Liver (tissue), 9 donors: ENCODE results near the gene LIFR. TPM values are rescaled to one million over a fixed set of nuclear protein-coding genes. Genes with fewer than 3 reads are reported as not detected.

Experiments used
- DNase-seq: peaks from one replicate; pipeline ENCODE4 v3.0.0-alpha.2; 2017; ENCODE audit warnings: low spot score
- H3K27ac ChIP-seq, 2 donors: one replicate each; pipeline ENCODE4 v1.7.0; 2013; ENCODE audit warnings: inconsistent platforms in 2 of 2, low read length in 2 of 2, control low read depth in 1 of 2, low read depth in 1 of 2, mild to moderate bottlenecking in 1 of 2
- H3K27me3 ChIP-seq, 4 donors: one replicate each; pipeline versions ENCODE4 v1.6.1 to v1.7.0; 2013; ENCODE audit warnings: low read length in 3 of 4, inconsistent platforms in 1 of 4, mild to moderate bottlenecking in 1 of 4, moderate library complexity in 1 of 4; ENCODE audit not compliant: control insufficient read depth in 4 of 4, insufficient read depth in 4 of 4
- H3K36me3 ChIP-seq, 4 donors: one replicate each; pipeline versions ENCODE4 v1.6.1 to v1.7.0; 2013; ENCODE audit warnings: low read length in 3 of 4, mild to moderate bottlenecking in 3 of 4, low read depth in 1 of 4, moderate library complexity in 1 of 4; ENCODE audit not compliant: control insufficient read depth in 4 of 4, insufficient read depth in 3 of 4
- H3K4me1 ChIP-seq, 4 donors: one replicate each; pipeline versions ENCODE4 v1.6.1 to v1.7.0; 2013; ENCODE audit warnings: low read length in 3 of 4, mild to moderate bottlenecking in 3 of 4, moderate library complexity in 1 of 4; ENCODE audit not compliant: control insufficient read depth in 4 of 4, insufficient read depth in 4 of 4
- H3K4me3 ChIP-seq, 3 donors: one replicate each; pipeline versions ENCODE4 v1.6.1 to v1.7.0; 2013; ENCODE audit warnings: low read length in 3 of 3, control low read depth in 1 of 3, low read depth in 1 of 3, mild to moderate bottlenecking in 1 of 3
- H3K9ac ChIP-seq, 2 donors: one replicate each; pipeline ENCODE4 v1.7.0; 2013; ENCODE audit warnings: low read length in 2 of 2, mild to moderate bottlenecking in 2 of 2, moderate library complexity in 2 of 2, control low read depth in 1 of 2, low read depth in 1 of 2
- H3K9me3 ChIP-seq, 4 donors: one replicate each; pipeline versions ENCODE4 v1.6.1 to v1.7.0; 2013; ENCODE audit warnings: low read length in 3 of 4; ENCODE audit not compliant: control insufficient read depth in 4 of 4
- CTCF ChIP-seq: fragments of 150-350 bp; IDR thresholded peaks from 2 replicates; pipeline ENCODE4 v1.5.1; 2017; ENCODE audit warnings: improper control_type of control experiment, low read depth, low read length; ENCODE audit not compliant: missing input control
- EGR1 ChIP-seq, 2 donors: IDR thresholded peaks; 2 replicates each; pipeline ENCODE4 v1.6.1; 2016 to 2018; ENCODE audit warnings: antibody characterized with exemption in 2 of 2, low read depth in 2 of 2
- FOXA2 ChIP-seq: IDR thresholded peaks from 2 replicates; pipeline ENCODE4 v1.6.1; 2016; ENCODE audit warnings: antibody characterized with exemption
- HNF4A ChIP-seq, 2 donors: conservative IDR thresholded peaks; 2 replicates each; pipeline ENCODE4 v1.6.1; 2016; ENCODE audit warnings: antibody characterized with exemption in 2 of 2, mild to moderate bottlenecking in 2 of 2
- HNF4G ChIP-seq: IDR thresholded peaks from 2 replicates; pipeline ENCODE4 v1.6.1; 2016; ENCODE audit warnings: antibody characterized with exemption
- JUND ChIP-seq, 2 donors: IDR thresholded peaks; 2 replicates each; pipeline ENCODE4 v1.6.1; 2016; ENCODE audit warnings: antibody characterized with exemption in 2 of 2
- MAX ChIP-seq: IDR thresholded peaks from 2 replicates; pipeline ENCODE4 v1.6.1; 2016; ENCODE audit warnings: antibody characterized with exemption
- NR2F2 ChIP-seq: IDR thresholded peaks from 2 replicates; pipeline ENCODE4 v1.6.1; 2016; ENCODE audit warnings: antibody characterized with exemption
- RAD21 ChIP-seq, 2 donors: IDR thresholded peaks; 2 replicates each; pipeline ENCODE4 v1.6.1; 2016; ENCODE audit warnings: antibody characterized with exemption in 2 of 2, mild to moderate bottlenecking in 2 of 2
- REST ChIP-seq: IDR thresholded peaks from 2 replicates; pipeline ENCODE4 v1.6.1; 2016; ENCODE audit warnings: antibody characterized with exemption, mild to moderate bottlenecking
- RXRA ChIP-seq, 2 donors: IDR thresholded peaks; 2 replicates each; pipeline ENCODE4 v1.6.1; 2017 to 2018; ENCODE audit warnings: antibody characterized with exemption in 2 of 2, mild to moderate bottlenecking in 1 of 2
- SP1 ChIP-seq: IDR thresholded peaks from 2 replicates; pipeline ENCODE4 v1.6.1; 2018; ENCODE audit warnings: antibody characterized with exemption, mild to moderate bottlenecking
- YY1 ChIP-seq: IDR thresholded peaks from 2 replicates; pipeline ENCODE4 v1.6.1; 2016; ENCODE audit warnings: antibody characterized with exemption, mild to moderate bottlenecking
- WGBS: extraction: QIAGEN DNeasy Blood & Tissue Kit; methylation state at CpG from one replicate; pipeline ENCODE4 v1.1.7; 2013; 5-methylcytosine and 5-hydroxymethylcytosine counted together
- polyA plus RNA-seq, 2 donors: library from polyadenylated mRNA; stranded (reverse) in 1 of 2; unstranded in 1 of 2; fragments of 200-250 nt in 1 of 2; fragments of >200 nt in 1 of 2; fragmentation: Nextera tagmentation in 1 of 2; extraction: Ambion mirVana in 1 of 2; gene quantifications; one replicate each; pipeline versions ENCODE4 v1.2.1 to v1.2.3, GENCODE V29; 2013 to 2015
- total RNA-seq, 2 donors: library from RNA; depleted of rRNA; stranded (reverse); fragments of >200 nt; gene quantifications; one replicate each; pipeline ENCODE4 v1.2.3, GENCODE V29; 2014
- TF ChIP-seq, protein P1 (sequence below): IDR thresholded peaks from 2 replicates; pipeline ENCODE4 v1.6.1; 2016; ENCODE audit warnings: antibody characterized with exemption
- TF ChIP-seq, protein P2 (sequence below): IDR thresholded peaks from 2 replicates; pipeline ENCODE4 v1.6.1; 2016; ENCODE audit warnings: antibody characterized with exemption
- donor health status: healthy.
- donor health status: healthy.
- donor health status: healthy.
- donor health status: healthy.
- donor health status: healthy.

Gene LIFR
- total and polyA plus RNA-seq, 4 donors = 10.5 to 79.7 (median 32.8) TPM

DNA sequence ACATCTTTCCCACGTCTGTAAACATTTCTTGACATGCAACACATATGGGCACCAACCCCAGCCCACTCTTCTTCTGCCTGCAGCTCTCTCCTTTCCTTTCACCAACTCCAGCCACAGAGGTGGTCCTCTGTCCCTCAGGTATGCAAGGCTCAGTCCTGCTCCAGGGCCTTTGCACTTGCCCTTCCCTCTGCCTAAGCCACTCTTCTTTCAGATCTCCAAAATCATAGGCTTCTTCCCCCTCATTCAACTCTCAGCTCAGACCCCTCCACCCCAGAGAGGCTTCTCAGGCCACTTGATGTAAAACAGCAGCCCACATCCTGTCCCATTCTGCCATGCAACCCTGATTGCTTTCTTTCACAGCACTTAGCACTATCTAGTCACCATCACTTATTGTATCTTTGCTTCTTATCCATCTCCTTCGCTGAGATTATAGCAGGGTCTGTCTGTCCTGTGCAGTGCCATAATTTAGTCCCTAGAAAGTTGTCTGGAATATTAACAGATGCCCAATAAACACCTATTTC is 3.4 kb downstream of the LIFR start:
- Histone ChIP-seq H3K9ac (no peak overlapping the region), H3K9me3 (no peaks in the 10 kb centered on the region), H3K36me3 (no peaks in the 10 kb centered on the region), H3K4me3 (peak overlapping the region in 2 of 3 donors; percentile 4 to 24), H3K27ac (no peak overlapping the region), H3K27me3 (no peaks in the 10 kb centered on the region), H3K4me1 (peaks cover 1 to 13% (median 7%) of the 10 kb centered on the region in 4 donors)
- no peak for TF ChIP-seq MAX
- TF ChIP-seq JUND (IDR thresholded peaks at IDR 0.05) = no peak
- TF ChIP-seq RXRA (IDR thresholded peaks at IDR 0.05) = no peak
- TF ChIP-seq RAD21 (IDR thresholded peaks at IDR 0.05) = no peak
- no peak for TF ChIP-seq CTCF
- no peak for TF ChIP-seq REST
- no peak for TF ChIP-seq HNF4A (conservative IDR thresholded peaks at IDR 0.05)
- TF ChIP-seq YY1 = no peak
- TF ChIP-seq, protein P1, sequence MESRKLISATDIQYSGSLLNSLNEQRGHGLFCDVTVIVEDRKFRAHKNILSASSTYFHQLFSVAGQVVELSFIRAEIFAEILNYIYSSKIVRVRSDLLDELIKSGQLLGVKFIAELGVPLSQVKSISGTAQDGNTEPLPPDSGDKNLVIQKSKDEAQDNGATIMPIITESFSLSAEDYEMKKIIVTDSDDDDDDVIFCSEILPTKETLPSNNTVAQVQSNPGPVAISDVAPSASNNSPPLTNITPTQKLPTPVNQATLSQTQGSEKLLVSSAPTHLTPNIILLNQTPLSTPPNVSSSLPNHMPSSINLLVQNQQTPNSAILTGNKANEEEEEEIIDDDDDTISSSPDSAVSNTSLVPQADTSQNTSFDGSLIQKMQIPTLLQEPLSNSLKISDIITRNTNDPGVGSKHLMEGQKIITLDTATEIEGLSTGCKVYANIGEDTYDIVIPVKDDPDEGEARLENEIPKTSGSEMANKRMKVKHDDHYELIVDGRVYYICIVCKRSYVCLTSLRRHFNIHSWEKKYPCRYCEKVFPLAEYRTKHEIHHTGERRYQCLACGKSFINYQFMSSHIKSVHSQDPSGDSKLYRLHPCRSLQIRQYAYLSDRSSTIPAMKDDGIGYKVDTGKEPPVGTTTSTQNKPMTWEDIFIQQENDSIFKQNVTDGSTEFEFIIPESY = no peak
- no peak for TF ChIP-seq SP1
- TF ChIP-seq, protein P2, sequence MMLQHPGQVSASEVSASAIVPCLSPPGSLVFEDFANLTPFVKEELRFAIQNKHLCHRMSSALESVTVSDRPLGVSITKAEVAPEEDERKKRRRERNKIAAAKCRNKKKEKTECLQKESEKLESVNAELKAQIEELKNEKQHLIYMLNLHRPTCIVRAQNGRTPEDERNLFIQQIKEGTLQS = no peak
- no peak for TF ChIP-seq HNF4G
- no peak for TF ChIP-seq EGR1 (IDR thresholded peaks at IDR 0.05; ENCODE audit: low read depth in 2 of 2)
- no peak for TF ChIP-seq NR2F2
- TF ChIP-seq FOXA2 = no peak
- DNase-seq = no peak
- 79% methylated on average over 2 of the region's 2 CpGs for WGBS
